VCaP (cell line): ENCODE measurements around the gene KRTAP1-3.

ENCODE experiments used
- H3K27ac ChIP-seq: fragments of 450-650 bp; 2 replicates; pipeline ENCODE4 v1.5.1; 2017
- TF ChIP-seq, protein P1 (sequence below): fragments of 450-650 bp; conservative IDR thresholded peaks from 2 replicates; pipeline ENCODE4 v1.5.1; 2017; ENCODE audit warnings: mild to moderate bottlenecking, moderate library complexity

Gene KRTAP1-3

GRCh38 chr17:41019415-41019814 lies 15.3 kb downstream of the KRTAP1-3 start:
- no peak overlapping the region for H3K27ac ChIP-seq
- TF ChIP-seq, protein P1, sequence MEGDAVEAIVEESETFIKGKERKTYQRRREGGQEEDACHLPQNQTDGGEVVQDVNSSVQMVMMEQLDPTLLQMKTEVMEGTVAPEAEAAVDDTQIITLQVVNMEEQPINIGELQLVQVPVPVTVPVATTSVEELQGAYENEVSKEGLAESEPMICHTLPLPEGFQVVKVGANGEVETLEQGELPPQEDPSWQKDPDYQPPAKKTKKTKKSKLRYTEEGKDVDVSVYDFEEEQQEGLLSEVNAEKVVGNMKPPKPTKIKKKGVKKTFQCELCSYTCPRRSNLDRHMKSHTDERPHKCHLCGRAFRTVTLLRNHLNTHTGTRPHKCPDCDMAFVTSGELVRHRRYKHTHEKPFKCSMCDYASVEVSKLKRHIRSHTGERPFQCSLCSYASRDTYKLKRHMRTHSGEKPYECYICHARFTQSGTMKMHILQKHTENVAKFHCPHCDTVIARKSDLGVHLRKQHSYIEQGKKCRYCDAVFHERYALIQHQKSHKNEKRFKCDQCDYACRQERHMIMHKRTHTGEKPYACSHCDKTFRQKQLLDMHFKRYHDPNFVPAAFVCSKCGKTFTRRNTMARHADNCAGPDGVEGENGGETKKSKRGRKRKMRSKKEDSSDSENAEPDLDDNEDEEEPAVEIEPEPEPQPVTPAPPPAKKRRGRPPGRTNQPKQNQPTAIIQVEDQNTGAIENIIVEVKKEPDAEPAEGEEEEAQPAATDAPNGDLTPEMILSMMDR: no peak

DNA sequence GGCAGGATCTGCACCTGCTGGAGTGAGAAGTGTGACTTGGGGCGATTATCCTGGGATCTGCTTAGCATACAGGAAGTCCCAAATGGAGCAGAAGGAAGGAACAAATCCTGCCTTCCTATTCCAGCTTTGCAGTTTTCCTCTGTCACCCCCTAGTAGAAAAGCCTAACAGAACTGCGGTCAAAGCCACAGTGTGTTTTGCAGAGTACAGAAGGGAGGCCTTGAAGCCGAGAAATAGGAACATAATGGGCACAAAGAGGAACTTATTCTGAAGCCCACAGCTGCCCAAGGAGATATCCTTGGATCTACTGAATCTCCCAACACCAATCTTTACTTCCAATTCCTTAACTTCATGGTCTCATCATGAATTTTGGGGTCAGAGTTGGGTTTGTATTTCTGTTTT lies 16.1 kb downstream of the KRTAP1-3 start:
- TF ChIP-seq, protein P1: no peak
- H3K27ac ChIP-seq: no peak overlapping the region

DNA sequence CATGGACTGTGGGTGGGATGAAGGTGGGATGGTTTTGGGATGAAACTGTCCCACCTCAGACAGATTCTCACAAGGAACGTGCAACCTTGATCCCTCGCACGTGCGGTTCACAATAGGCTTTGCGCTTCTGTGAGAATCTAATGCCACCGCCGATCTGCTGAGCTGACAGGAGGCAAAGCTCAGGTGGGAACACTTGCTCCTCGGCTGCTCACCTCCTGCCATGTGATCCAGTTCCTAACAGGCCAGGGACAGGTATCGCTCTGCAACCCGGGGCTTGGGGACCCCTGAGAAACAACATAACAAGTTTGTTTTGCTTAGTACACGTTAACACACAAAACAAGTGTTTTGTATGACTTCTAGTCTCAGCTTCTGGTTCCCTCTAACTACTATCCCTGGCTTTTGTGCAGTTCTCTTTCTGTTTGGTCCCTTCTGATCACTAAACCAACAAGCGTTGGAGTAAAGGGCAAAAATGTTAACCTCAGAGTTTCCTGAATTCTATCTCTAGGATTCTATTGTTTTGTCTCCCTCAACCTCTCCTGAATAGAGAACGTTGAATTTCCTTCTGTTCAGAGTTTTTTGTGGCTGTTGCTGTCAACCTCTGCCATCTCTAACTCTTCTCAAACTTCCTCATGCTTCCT lies 18.0 kb downstream of the KRTAP1-3 start:
- H3K27ac ChIP-seq: no peak overlapping the region
- TF ChIP-seq, protein P1: no peak

DNA sequence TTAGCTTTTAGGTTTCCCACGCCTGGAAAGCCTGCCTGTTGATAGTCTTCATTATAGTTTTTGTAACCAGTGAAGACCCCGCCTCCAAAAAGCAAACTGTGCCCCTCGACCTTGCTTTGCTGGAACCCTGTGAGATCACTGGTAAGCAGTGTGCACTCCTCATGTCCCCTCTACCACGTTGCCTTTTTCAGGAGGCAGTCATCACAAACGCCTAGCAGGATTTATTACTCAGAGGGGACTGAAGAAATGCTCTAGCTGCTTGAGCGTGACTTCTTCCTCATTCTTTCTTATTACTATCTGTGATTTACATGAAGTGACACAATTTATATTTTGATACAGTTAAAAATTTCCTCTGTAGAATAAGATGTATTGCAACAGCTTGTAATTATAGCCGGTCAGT lies 19.2 kb downstream of the KRTAP1-3 start:
- H3K27ac ChIP-seq: no peak overlapping the region
- TF ChIP-seq, protein P1: no peak

- no peak overlapping the region for H3K27ac ChIP-seq
- TF ChIP-seq, protein P1: no peak
These were observed 21.1 kb downstream of the KRTAP1-3 start for GRCh38 chr17:41013606-41014005.

DNA sequence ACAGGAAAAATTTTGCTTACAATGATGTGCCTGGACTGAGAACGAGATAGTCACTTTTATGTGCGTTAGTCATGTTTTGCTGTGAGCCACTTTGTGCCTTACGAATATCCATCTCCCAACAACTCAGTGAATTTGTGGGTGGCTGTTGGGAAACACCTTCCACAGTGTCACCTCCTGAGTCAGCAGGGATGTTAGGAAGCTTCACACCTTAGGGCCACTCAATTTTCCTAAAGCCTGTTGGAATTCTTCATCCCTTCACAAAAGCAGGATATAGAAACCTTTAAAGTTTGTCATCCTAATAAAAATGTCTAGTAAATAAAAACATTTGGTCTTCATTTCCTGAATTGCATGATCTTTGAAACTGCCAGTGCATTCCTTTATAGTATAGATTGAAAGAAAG lies 21.5 kb downstream of the KRTAP1-3 start:
- H3K27ac ChIP-seq: no peak overlapping the region
- TF ChIP-seq, protein P1: no peak

GRCh38 chr17:41012326-41013120 lies 22.2 kb downstream of the KRTAP1-3 start:
- no peak overlapping the region for H3K27ac ChIP-seq
- TF ChIP-seq, protein P1: no peak
